SK-N-SH treated with all-trans-retinoic acid at 6 μM for 48 hours (cell line): ENCODE measurements around the gene USF2.

Source experiments
- ZC3H10 ChIP-seq: fragments of 250-450 bp; sonication (Bioruptor Pico); IDR thresholded peaks from 2 replicates; pipeline ENCODE4 v1.5.1; 2021; ENCODE audit warnings: mild to moderate bottlenecking, moderate library complexity
- ZNF565 ChIP-seq: fragments of 450-650 bp; formaldehyde crosslinking; conservative IDR thresholded peaks from 2 replicates; pipeline ENCODE4 v1.5.0; 2020; ENCODE audit warnings: low read depth, mild to moderate bottlenecking, moderate library complexity

DNA sequence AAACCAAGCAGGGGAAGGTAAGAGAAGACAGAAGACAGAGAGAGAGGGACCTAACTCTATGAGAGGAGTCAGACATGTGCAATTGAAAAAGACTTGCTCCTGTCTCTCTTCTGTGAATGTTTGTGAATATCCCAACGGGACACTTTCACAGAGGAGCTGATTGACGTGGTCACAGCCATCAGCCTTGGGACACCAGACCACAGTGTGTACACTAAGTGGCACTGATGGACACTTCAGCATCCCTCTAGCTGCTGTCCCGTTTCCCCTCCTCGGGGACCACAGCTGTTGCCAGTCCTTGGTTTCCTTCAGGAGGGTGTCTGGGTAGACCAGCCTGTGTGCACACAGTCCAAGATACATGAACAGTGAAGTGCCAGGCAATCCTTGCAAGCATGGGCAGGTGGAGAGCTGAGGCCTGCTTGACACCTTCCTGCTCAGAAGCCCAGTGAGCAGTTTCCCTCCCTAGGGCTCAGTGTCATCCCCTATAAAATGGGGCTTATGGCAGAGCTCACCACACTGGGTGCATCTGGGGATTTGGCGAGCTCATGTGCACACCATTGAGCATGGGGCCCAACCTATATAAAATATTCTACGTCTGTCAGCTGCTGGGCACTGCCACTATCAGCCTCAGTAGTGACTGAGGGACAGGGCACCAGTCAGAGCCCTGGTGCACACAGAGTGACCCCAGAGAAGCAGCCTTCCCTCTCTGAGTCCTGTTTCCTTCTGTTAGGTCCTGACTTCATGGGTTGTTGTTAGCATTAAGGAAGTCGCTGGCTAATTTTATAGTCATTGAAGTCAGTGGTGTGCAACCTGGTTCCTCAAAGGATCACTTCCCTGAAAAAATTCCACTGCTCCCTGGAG lies 4.3 kb upstream of the USF2 start:
- no peak for TF ChIP-seq ZNF565 (CRISPR knock-in tag)
- TF ChIP-seq ZC3H10 (CRISPR knock-in tag), result no peak
